Measurements from ENCODE around the gene EDN1. TPM values are rescaled to one million over a fixed set of nuclear protein-coding genes. Genes with fewer than 3 reads are reported as not detected.

Gene EDN1
- total and polyA plus RNA-seq, 2 of the 13 experiments (the other 11 are each of a cell fraction or from before 2014, with no cell fraction given) = 0.15 to 1.2 TPM

- TF ChIP-seq RORA (CRISPR knock-in tag; IDR thresholded peaks at IDR 0.05) (no peak), ZUFSP (CRISPR knock-in tag; IDR thresholded peaks at IDR 0.05; ENCODE audit: borderline replicate concordance) (no peak), ZMAT5 (CRISPR knock-in tag; IDR thresholded peaks at IDR 0.05; ENCODE audit: borderline replicate concordance, low read depth) (no peak), MAX (IDR thresholded peaks at IDR 0.05) (no peak), ZFP36L2 (CRISPR knock-in tag; IDR thresholded peaks at IDR 0.05) (no peak), PAXIP1 (CRISPR knock-in tag; conservative IDR thresholded peaks at IDR 0.05) (peak; percentile 65), NFE2 (CRISPR knock-in tag; IDR thresholded peaks at IDR 0.05) (no peak), MED1 (CRISPR knock-in tag; IDR thresholded peaks at IDR 0.05) (peak; percentile 91; the same call in 1 of the 2 replicates), TARDBP (CRISPR knock-in tag; IDR thresholded peaks at IDR 0.05) (no peak), ZNF326 (CRISPR knock-in tag; IDR thresholded peaks at IDR 0.05; ENCODE audit: borderline replicate concordance) (no peak), ZNF292 (CRISPR knock-in tag; IDR thresholded peaks at IDR 0.05; ENCODE audit: borderline replicate concordance, low read depth) (no peak; the same call in 1 of the 2 replicates), TEAD3 (CRISPR knock-in tag; optimal IDR thresholded peaks at IDR 0.05; ENCODE audit: borderline replicate concordance) (peak; percentile 95), ZBTB26 (CRISPR knock-in tag; IDR thresholded peaks at IDR 0.05; ENCODE audit: borderline replicate concordance) (peak; percentile 76; the same call in 1 of the 2 replicates), ZNF225 (CRISPR knock-in tag; IDR thresholded peaks at IDR 0.05) (no peak), KDM2A (CRISPR knock-in tag; IDR thresholded peaks at IDR 0.05; ENCODE audit: borderline replicate concordance, low read depth) (no peak), CCAR2 (optimal IDR thresholded peaks at IDR 0.05; ENCODE audit: low read depth, low read length) (no peak), ZNF878 (CRISPR knock-in tag; IDR thresholded peaks at IDR 0.05) (no peak), THRA (CRISPR knock-in tag; IDR thresholded peaks at IDR 0.05; ENCODE audit: borderline replicate concordance) (peak; percentile 74; the same call in 1 of the 2 replicates), ZNF383 (CRISPR knock-in tag; IDR thresholded peaks at IDR 0.05; ENCODE audit: borderline replicate concordance) (no peak), KLF12 (CRISPR knock-in tag; IDR thresholded peaks at IDR 0.05; ENCODE audit: borderline replicate concordance) (peak; percentile 49; the same call in 1 of the 2 replicates), HMG20A (CRISPR knock-in tag; IDR thresholded peaks at IDR 0.05; ENCODE audit: borderline replicate concordance) (peak; percentile 69; the same call in 1 of the 2 replicates), ZNF644 (CRISPR knock-in tag; IDR thresholded peaks at IDR 0.05; ENCODE audit: low read depth) (no peak), ZZZ3 (CRISPR knock-in tag; IDR thresholded peaks at IDR 0.05; ENCODE audit: borderline replicate concordance) (no peak)
Measured at GRCh38 chr6:12324099-12324498, 33.9 kb downstream of the EDN1 start (continued).
